Cardiac muscle cell (in vitro differentiated cells and primary cell): ENCODE data around the gene PLCD3. TPM values are rescaled to one million over a fixed set of nuclear protein-coding genes. Genes with fewer than 3 reads are reported as not detected.

Experiments
- DNase-seq, 2 donors: peaks; one replicate each; pipeline versions ENCODE4 v3.0.0 to v3.0.0-alpha.2; 2010 to 2017; ENCODE audit warnings: low read depth in 1 of 2, low spot score in 1 of 2
- H3K27ac ChIP-seq: fragments of 200-600 bp; sonication (generic); 2 replicates; pipeline ENCODE4 v1.5.1; 2016
- H3K27me3 ChIP-seq: fragments of 200-600 bp; sonication (generic); 2 replicates; pipeline ENCODE4 v1.6.0; 2016; ENCODE audit warnings: control low read depth
- H3K36me3 ChIP-seq: fragments of 200-600 bp; sonication (generic); 2 replicates; pipeline ENCODE4 v1.5.1; 2016; ENCODE audit warnings: control low read depth
- H3K4me1 ChIP-seq: fragments of 200-600 bp; sonication (generic); 2 replicates; pipeline ENCODE4 v1.8.1; 2017; ENCODE audit warnings: low read depth, mild to moderate bottlenecking, mixed run types
- H3K4me3 ChIP-seq: fragments of 200-600 bp; sonication (generic); 2 replicates; pipeline ENCODE4 v1.5.1; 2016; ENCODE audit warnings: mild to moderate bottlenecking
- H3K9me3 ChIP-seq: fragments of 200-600 bp; sonication (generic); 2 replicates; pipeline ENCODE4 v1.5.1; 2017; ENCODE audit warnings: low read depth, mild to moderate bottlenecking, control low read depth
- CTCF ChIP-seq: IDR thresholded peaks from 2 replicates; pipeline ENCODE4 v1.5.1; 2012; ENCODE audit warnings: low read depth, mild to moderate bottlenecking, low read length
- polyA plus RNA-seq: library from polyadenylated mRNA; unstranded; fragments of >200 nt; fragmentation: Nextera tagmentation; extraction: Ambion mirVana; gene quantifications from 2 replicates; pipeline ENCODE4 v1.2.1, GENCODE V29; 2016
- total RNA-seq: library from RNA; depleted of rRNA; stranded (reverse); fragments of >200 nt; gene quantifications from 2 replicates; pipeline ENCODE4 v1.2.3, GENCODE V29; 2016

The PLCD3 gene
- total and polyA plus RNA-seq, 2 experiments from 2014 or later = 36.0 to 66.3 TPM

GRCh38 chr17:45104029-45104428, 28.3 kb downstream of the PLCD3 start:
- TF ChIP-seq CTCF = no peak
- no peak for DNase-seq
- Histone ChIP-seq H3K36me3 (peaks cover 53% of the 10 kb centered on the region), H3K27ac (no peak overlapping the region), H3K4me1 (no peaks in the 10 kb centered on the region), H3K4me3 (no peak overlapping the region), H3K9me3 (no peaks in the 10 kb centered on the region), H3K27me3 (no peaks in the 10 kb centered on the region)

- Histone ChIP-seq H3K27me3 (no peaks in the 10 kb centered on the region), H3K4me3 (no peak overlapping the region), H3K9me3 (no peaks in the 10 kb centered on the region), H3K27ac (no peak overlapping the region), H3K4me1 (no peaks in the 10 kb centered on the region), H3K36me3 (peaks cover 59% of the 10 kb centered on the region)
- no peak for TF ChIP-seq CTCF
- DNase-seq = no peak
Measured at GRCh38 chr17:45103269-45103795, 29.0 kb downstream of the PLCD3 start.

GRCh38 chr17:45102856-45103255, 29.5 kb downstream of the PLCD3 start:
- TF ChIP-seq CTCF = no peak
- Histone ChIP-seq H3K4me3 (no peak overlapping the region), H3K36me3 (peaks cover 63% of the 10 kb centered on the region), H3K27me3 (no peaks in the 10 kb centered on the region), H3K4me1 (no peaks in the 10 kb centered on the region), H3K27ac (no peak overlapping the region), H3K9me3 (no peaks in the 10 kb centered on the region)
- DNase-seq = no peak

GRCh38 chr17:45101883-45102811, 30.2 kb downstream of the PLCD3 start:
- no peaks in the 10 kb centered on the region for H3K4me1 ChIP-seq
- H3K27ac ChIP-seq = no peak overlapping the region
- H3K9me3 ChIP-seq = no peaks in the 10 kb centered on the region
- H3K4me3 ChIP-seq = no peak overlapping the region
- no peak for TF ChIP-seq CTCF
- no peak for DNase-seq
- H3K36me3 ChIP-seq = peaks cover 70% of the 10 kb centered on the region
- H3K27me3 ChIP-seq = no peaks in the 10 kb centered on the region

- H3K36me3 ChIP-seq = peaks cover 71% of the 10 kb centered on the region
- no peaks in the 10 kb centered on the region for H3K4me1 ChIP-seq
- H3K9me3 ChIP-seq = no peaks in the 10 kb centered on the region
- no peak for TF ChIP-seq CTCF
- no peak for DNase-seq
- H3K27me3 ChIP-seq = no peaks in the 10 kb centered on the region
- no peak overlapping the region for H3K27ac ChIP-seq
- no peak overlapping the region for H3K4me3 ChIP-seq
Measured at GRCh38 chr17:45101546-45101882, 30.8 kb downstream of the PLCD3 start.
